Upper lobe of left lung (tissue), 4 donors: Measurements from ENCODE around the gene SCO2.

Source experiments
- CTCF ChIP-seq, 6 experiments: fragments of 450-650 bp in 4 of 6; fragments of 200-600 bp in 2 of 6; sonication (generic) in 2 of 6; IDR thresholded peaks; one replicate each; pipeline ENCODE4 v1.5.1; 2016 to 2019; ENCODE audit warnings: antibody characterized with exemption in 6 of 6
- EP300 ChIP-seq, 4 donors: sonication (generic); formaldehyde crosslinking; IDR thresholded peaks; one replicate each; pipeline ENCODE4 v1.5.1; 2017; ENCODE audit warnings: antibody characterized with exemption in 4 of 4, control low read depth in 2 of 4
- POLR2A ChIP-seq, 4 donors: fragments of 450-650 bp; IDR thresholded peaks; one replicate each; pipeline ENCODE4 v1.5.1; 2016 to 2017; ENCODE audit warnings: antibody characterized with exemption in 4 of 4, mild to moderate bottlenecking in 2 of 4
- POLR2AphosphoS5 ChIP-seq, 2 donors: sonication (generic); formaldehyde crosslinking; IDR thresholded peaks; one replicate each; pipeline ENCODE4 v1.5.1; 2017; ENCODE audit warnings: antibody characterized with exemption in 2 of 2

GRCh38 chr22:50544746-50545253 lies 19.4 kb upstream of the SCO2 start:
- TF ChIP-seq CTCF (IDR thresholded peaks at IDR 0.05) (no peak), POLR2A (IDR thresholded peaks at IDR 0.05) (no peak), POLR2AphosphoS5 (IDR thresholded peaks at IDR 0.05) (no peak), EP300 (IDR thresholded peaks at IDR 0.05) (no peak)
